NCI-H226 (cell line): ENCODE results near the gene DLX3.
A peak's percentile ranks its signal among the peaks of the same experiment; 100 is the strongest.
"Not testable (repeated sequence)": the region's sequence is repeated elsewhere in the genome, so short reads cannot be mapped to it uniquely, and the experiment has no call there.

Experiments
- DNase-seq: peaks from one replicate; pipeline ENCODE4 v3.0.0-alpha.2; 2015

The DLX3 gene

DNA sequence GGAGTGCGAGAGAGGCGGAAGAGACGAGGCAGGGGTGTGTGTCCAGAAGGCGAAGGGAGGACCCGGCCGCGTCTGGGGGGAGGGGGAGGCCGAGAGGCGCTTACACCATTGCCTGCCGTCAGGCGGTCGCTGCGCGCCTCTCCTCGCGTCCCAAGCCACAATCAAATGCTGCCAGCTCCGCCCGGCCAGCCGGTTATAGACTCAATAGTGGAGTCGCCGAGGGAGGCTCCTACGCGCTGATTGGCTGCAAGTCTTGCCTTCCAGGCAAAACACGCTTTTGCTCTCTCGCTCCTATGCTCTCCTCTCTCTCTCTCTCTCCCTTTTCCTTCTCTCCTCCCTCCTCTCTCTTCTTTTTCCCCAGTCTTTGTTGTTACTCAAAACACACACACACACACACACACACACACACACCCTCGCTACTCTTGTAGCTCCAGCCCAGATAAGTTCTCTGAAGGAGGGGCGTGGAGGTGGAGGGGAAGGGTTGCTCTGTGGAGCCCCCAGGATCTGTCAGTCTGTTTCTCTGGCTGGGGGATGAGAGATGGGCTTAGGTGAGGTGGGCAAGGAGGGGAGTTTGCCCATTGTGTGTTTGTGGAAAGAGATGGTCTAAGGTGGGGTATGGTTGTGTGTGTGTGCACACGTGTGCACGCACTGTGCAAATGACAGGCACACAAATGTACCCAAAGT, at the start of gene DLX3:
Gene DLX3 (minus strand): TSS at position 170 of the 684 bp plus-strand sequence. CDS start 226 bp downstream, outside the sequence.
- DNase-seq = no peak

GRCh38 chr17:50044483-50044882, 49.5 kb upstream of the DLX3 start:
- no peak for DNase-seq

DNA sequence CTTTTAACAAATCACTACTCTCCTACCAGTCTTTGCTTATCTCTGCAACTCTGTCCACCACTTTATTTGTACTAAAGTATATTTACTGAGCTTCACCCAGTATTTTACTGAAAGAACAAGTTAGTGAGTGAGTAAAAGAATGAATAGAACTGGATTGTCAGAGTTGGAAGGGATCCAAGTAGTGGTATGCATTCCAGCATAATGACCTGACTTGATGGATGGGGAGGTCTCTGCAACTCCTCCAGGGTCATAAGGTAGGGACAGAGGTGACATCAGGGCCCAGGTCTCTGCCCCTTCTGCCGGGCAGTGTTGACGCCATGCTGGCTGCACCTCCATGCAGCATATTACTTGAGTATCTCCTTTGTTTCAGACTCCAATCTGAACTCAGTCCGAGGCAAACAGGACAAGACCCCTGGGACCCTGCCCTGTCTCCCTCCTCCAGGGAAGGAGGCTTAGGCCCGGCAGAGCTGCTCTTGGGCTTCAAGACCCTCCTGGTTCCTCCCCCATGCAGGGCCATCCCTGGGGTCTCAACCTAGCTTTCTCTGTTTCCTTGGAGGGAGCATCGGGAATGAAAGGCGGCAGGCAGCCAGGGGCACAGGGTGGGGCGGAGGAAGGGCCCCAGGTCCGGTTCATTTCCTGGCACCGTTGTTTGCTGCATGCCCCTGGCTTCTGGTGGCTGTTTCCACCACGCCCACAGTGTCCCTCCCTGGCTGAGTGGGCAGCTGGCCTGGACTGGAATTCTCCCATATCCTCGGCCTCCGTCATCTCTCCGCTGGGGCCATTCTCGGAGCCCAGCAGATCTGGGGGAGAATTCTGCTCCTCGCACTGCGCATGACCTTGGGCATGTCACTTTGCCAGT, 48.5 kb upstream of the DLX3 start:
- DNase-seq = peak; percentile 34

GRCh38 chr17:50042211-50042610, 47.2 kb upstream of the DLX3 start:
- DNase-seq = no peak

DNA sequence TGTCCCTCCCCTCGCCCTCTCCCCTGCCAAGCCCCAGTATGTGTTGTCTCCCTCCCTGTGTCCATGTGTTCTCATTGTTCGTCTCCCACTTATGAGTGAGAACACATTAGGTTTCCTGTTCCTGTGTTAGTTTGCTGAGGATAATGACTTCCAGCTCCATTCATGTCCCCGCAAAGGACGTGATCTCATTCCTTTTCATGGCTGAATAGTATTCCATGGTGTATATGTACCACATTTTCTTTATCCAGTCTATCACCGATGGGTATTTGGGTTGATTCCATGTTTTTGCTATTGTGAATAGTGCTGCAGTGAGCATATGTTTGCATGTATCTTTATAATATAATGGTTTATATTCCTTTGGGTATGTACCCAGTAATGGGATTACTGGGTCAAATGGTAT, 45.5 kb upstream of the DLX3 start:
- DNase-seq = not testable (repeated sequence)

DNA sequence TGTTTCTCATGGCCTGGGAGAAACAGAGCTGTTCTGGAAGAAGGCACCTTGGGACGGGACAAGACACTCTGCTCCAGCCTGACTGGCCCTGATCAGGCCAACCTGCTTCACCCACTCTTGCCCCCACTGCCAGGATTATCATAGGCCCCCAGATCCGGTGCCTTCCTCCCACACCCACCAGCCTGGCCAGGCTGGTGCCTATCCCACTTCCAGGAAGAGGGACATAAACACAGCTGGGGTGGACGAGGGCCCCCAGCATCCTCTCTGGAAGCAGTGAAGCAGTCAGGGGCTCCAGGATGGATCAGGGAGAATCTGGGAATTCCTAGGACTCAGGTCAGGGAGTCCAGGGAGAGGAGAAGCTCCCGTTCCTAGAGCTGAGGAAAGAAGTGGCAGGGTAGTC, 44.0 kb upstream of the DLX3 start:
- no peak for DNase-seq

DNA sequence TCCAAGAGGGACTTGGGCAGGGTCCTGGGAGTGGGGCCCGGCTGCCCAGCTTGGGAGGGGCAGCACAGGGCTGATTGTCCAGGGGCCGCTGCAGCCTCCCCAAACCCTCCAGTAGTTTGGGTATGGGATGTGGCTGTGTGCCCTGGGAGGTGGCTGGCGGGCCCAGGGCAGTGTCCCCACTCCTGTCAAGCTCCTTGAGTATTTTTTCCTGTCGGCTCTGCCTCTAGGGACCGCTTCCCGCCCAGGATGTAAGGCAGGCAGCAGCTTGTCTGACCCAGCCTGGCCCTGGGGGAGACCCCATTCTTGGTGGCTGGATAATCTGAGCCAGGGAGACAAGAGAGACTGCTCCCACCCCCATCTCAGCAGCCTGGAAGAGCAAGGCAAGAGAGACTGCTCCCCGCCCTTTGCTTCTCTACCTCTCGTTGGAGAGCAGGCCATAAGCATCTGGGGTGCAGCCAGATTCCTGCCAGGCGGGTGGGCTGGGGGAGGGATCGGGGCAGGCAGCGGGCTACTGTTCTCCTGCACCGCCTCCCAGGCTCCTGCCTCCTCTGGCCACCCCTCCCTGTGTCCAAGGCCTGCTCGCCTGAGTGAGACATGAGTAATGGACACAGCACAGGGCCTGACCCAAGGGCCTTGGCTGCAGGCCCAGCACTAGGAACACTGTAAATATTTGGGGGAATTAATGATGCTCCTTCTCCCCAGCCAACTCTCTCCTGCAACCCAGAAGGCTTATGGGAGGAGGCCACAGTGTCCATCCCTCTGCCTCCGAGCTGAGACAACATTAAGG, 42.5 kb upstream of the DLX3 start:
- peak; percentile 95 for DNase-seq

DNA sequence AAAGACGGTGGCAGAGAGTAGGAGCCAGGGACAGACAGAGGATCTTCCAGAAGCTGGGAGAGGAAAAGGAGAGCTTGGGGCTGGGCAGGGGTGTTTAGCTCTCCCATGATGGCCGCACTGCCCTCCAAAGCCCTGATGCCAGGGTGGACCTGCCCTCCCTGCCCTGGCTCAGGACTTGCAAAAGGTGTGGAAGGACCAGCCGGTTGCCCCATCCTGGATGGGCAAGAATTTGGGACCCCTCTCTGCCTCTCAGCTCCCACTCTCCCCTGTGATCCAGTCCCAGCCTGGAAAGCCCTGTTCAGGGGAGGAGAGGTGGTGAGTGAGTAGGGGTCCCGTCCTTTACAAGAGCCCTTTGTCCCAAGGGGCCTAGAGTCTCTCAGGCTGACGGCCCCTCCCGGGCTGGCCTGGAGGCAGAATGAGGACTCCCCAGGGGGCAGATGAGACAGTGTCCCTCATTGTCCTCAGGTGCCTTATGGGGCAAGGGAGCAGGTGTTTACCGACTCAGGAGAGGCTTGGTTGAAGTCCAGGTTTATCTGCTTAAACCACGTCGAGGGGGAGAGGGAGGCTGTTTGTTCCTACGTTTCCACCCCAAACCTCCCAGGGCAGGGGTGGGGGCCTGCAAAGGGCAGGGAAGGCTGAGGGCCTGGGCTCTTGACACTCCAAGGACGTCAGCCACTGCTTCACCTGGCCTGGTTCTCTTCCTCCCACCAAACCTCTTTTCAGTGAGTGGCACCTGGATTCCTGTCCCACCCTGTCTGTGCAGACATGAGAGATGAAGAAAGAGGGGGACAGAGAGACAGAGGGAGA, 41.6 kb upstream of the DLX3 start:
- DNase-seq = no peak

DNA sequence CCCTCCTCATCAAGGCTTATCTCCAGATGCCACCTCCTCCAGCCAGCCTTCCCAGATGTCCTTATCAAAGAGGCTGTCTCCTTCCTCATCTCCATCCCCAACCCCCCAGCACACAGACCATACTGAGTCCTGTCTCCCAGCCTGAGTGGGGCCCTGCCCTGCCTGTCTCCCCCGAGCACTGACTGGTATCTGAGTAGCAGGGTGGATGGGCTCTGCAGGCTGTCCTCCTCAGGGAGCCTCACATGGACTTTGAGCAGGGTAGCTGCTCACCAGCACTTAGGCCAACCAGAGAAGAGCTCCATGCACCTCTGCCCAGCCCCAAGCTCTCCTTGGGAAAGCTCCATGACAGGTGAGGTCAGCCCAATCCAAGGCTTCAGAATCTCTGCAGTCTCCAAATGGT, 40.9 kb upstream of the DLX3 start:
- no peak for DNase-seq

GRCh38 chr17:50035421-50035879, 40.4 kb upstream of the DLX3 start:
- peak; percentile 18 for DNase-seq

GRCh38 chr17:50034498-50035364, 39.7 kb upstream of the DLX3 start:
- DNase-seq = no peak

DNA sequence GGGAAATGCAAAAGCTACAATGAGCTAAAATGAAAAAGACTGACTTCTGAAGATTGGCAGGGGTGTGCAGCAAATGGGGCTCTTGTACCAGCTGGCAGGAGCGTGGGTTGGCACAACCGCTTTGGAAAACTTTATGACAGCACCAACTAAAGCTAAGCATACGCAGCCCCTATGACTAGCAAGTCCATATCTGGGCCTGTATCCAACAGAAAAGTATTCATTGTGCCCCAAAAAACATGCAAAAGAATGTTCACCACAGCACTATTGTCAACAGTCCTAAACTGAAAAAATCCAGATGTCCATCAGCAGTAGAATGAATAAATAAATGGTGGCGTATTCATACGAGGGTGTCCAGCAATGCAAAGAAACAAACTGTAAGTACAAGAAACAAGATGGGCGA, 38.3 kb upstream of the DLX3 start:
- no peak for DNase-seq

GRCh38 chr17:50029185-50029584, 34.2 kb upstream of the DLX3 start:
- DNase-seq = no peak

DNA sequence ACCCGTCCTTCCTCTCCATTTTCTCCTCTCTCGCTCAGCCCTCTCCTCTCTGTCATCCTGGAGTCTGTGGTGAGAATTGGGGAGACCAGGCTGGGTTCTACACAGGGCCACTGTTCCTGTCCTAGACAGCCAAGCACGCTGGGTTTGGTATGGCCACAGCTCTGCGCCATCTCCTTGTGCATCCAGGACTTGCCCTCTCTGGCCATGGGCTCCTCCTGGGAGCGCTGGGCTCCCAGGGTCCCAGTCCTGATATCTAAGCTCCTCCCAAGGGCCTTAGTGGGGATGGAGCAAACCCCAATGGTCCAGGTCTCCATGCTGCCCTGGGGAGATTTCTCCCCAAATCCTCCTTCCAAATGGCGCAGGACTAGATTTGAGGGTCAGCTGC, 33.7 kb upstream of the DLX3 start:
- no peak for DNase-seq

DNA sequence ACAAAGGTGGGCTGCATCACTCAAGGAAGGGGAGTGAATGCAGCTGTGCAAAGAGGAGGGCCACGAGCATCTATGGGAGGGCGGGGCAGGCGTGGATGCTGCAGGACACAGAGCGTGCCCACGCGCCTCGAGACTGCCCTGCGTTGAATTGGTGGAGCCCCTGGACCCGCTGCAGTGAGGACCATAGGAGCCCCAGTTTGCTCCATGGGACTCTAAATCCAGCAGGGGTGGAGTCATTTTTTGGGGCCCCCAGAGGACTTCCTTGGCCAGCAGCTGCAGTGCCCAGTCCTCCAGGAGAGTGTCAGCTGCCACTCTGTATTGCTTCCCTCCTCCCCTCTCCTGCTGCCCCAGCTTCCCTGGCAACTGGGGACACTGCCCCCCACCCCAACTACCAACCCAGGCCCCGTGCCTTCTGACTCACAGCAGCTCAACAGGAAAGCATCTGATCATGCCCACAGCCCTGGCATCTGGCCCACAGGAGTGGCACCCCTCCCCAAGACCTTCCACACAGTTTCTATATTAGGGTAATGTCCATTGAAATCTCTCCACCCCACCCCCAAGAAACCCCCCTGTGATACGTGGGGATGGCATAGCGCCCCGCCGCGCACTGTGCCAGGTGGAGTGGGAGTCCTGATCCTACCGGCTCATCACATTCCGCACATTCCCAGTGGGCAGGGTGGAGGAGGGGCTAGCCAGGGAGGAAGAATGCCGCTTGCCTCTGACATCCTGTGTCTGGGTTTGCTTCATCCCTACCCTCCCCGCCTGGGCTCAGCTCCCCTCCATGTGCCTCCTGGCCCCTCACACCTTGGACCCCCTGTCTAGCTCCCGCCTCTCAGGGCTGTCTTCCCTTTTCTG, 33.1 kb upstream of the DLX3 start:
- peak; percentile 95 for DNase-seq

GRCh38 chr17:50027172-50027880, 32.3 kb upstream of the DLX3 start:
- peak; percentile 99 for DNase-seq

DNA sequence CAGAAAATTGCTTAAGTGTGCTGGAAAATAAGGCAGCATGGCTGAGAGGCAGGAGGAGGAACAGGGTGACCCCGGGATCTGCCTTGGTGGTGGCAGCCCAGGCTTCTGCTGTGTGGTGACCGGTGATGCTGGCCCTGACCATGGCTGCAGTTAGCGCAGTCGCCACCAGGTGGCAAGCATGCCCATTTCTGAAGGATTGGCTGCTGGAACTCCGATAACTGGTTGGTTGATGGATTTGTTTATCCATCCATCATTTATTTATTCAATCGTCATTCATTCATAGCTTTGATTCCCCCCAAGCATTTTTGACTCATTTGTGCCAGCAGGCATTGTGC, 31.8 kb upstream of the DLX3 start:
- DNase-seq = peak; percentile 65

- no peak for DNase-seq
Observed at GRCh38 chr17:50026046-50026675, 31.1 kb upstream of the DLX3 start.

DNA sequence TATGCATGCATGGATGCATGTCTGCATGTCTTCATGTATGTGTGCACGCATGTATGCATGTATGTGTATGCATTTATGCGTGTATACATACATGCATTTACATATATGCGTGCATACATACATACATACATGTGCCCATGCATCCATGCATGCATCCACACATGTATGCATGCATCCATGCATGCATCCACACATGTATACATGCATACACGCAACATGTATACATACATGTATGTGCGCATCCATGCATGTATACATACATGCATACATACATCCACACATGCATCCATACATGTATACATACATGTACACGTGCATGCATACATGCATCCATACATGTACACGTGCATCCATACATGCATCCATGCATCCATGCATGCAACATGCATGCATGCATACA, 29.8 kb upstream of the DLX3 start:
- no peak for DNase-seq

GRCh38 chr17:50023520-50023919, 28.5 kb upstream of the DLX3 start:
- DNase-seq = no peak
